Measurements from ENCODE around the gene MAGI2. TPM values are rescaled to one million over a fixed set of nuclear protein-coding genes. Genes with fewer than 3 reads are reported as not detected.

MAGI2 gene
- total RNA-seq, 1 donor from 2014 or later, result 11.4 TPM

GRCh38 chr7:78850093-78850740 lies 603.2 kb downstream of the MAGI2 start:
- Mint-ChIP-seq H3K27ac (no peak overlapping the region), H3K9me3 (ENCODE audit: low read depth) (no peaks in the 10 kb centered on the region), H3K4me3 (ENCODE audit: low read depth) (no peak overlapping the region), H3K36me3 (ENCODE audit: insufficient read depth) (no peaks in the 10 kb centered on the region), H3K27me3 (no peaks in the 10 kb centered on the region), H3K4me1 (ENCODE audit: low read depth) (peaks cover 2% of the 10 kb centered on the region)
- TF ChIP-seq CTCF (IDR thresholded peaks at IDR 0.05; ENCODE audit: unreplicated experiment), result no peak
- no peak for DNase-seq (ENCODE audit: low spot score, unreplicated experiment)

GRCh38 chr7:78845155-78845554 lies 608.3 kb downstream of the MAGI2 start:
- H3K36me3 Mint-ChIP-seq (ENCODE audit: insufficient read depth), result no peaks in the 10 kb centered on the region
- no peak overlapping the region for H3K27ac Mint-ChIP-seq
- DNase-seq (ENCODE audit: low spot score, unreplicated experiment), result no peak
- no peak for TF ChIP-seq CTCF (IDR thresholded peaks at IDR 0.05; ENCODE audit: unreplicated experiment)
- H3K4me3 Mint-ChIP-seq (ENCODE audit: low read depth), result no peak overlapping the region
- H3K9me3 Mint-ChIP-seq (ENCODE audit: low read depth), result no peaks in the 10 kb centered on the region
- no peaks in the 10 kb centered on the region for H3K4me1 Mint-ChIP-seq (ENCODE audit: low read depth)
- no peaks in the 10 kb centered on the region for H3K27me3 Mint-ChIP-seq

GRCh38 chr7:78842068-78842467 lies 611.4 kb downstream of the MAGI2 start:
- Mint-ChIP-seq H3K4me3 (ENCODE audit: low read depth) (no peak overlapping the region), H3K9me3 (ENCODE audit: low read depth) (no peaks in the 10 kb centered on the region), H3K36me3 (ENCODE audit: insufficient read depth) (no peaks in the 10 kb centered on the region), H3K27me3 (no peaks in the 10 kb centered on the region), H3K27ac (no peak overlapping the region), H3K4me1 (ENCODE audit: low read depth) (no peaks in the 10 kb centered on the region)
- no peak for TF ChIP-seq CTCF (IDR thresholded peaks at IDR 0.05; ENCODE audit: unreplicated experiment)
- no peak for DNase-seq (ENCODE audit: low spot score, unreplicated experiment)

GRCh38 chr7:78835897-78836296 lies 617.6 kb downstream of the MAGI2 start:
- Mint-ChIP-seq H3K9me3 (ENCODE audit: low read depth) (peaks cover 16% of the 10 kb centered on the region), H3K27ac (no peak overlapping the region), H3K4me3 (ENCODE audit: low read depth) (no peak overlapping the region), H3K36me3 (ENCODE audit: insufficient read depth) (no peaks in the 10 kb centered on the region), H3K27me3 (no peaks in the 10 kb centered on the region), H3K4me1 (ENCODE audit: low read depth) (no peaks in the 10 kb centered on the region)
- no peak for TF ChIP-seq CTCF (IDR thresholded peaks at IDR 0.05; ENCODE audit: unreplicated experiment)
- no peak for DNase-seq (ENCODE audit: low spot score, unreplicated experiment)

GRCh38 chr7:78828317-78828716 lies 625.1 kb downstream of the MAGI2 start:
- TF ChIP-seq CTCF (IDR thresholded peaks at IDR 0.05; ENCODE audit: unreplicated experiment), result no peak
- no peak overlapping the region for H3K4me3 Mint-ChIP-seq (ENCODE audit: low read depth)
- H3K4me1 Mint-ChIP-seq (ENCODE audit: low read depth), result no peaks in the 10 kb centered on the region
- H3K27me3 Mint-ChIP-seq, result no peaks in the 10 kb centered on the region
- no peak for DNase-seq (ENCODE audit: low spot score, unreplicated experiment)
- H3K27ac Mint-ChIP-seq, result no peak overlapping the region
- peaks cover 11% of the 10 kb centered on the region for H3K9me3 Mint-ChIP-seq (ENCODE audit: low read depth)
- H3K36me3 Mint-ChIP-seq (ENCODE audit: insufficient read depth), result no peaks in the 10 kb centered on the region
